Measurements from ENCODE around the gene KCNQ5. TPM values are rescaled to one million over a fixed set of nuclear protein-coding genes. Genes with fewer than 3 reads are reported as not detected.

The KCNQ5 gene
- total RNA-seq, 1 experiment from 2014 or later, result 2.0 TPM

- CTCF ChIA-PET, result interaction anchor here (1.2 kb wide), 2 partner anchors 122 to 588 kb away, joined by 3 to 4 read pairs; no protein-coding TSS in a partner anchor
- Mint-ChIP-seq H3K27me3 (ENCODE audit: low read depth) (no peaks in the 10 kb centered on the region), H3K36me3 (peaks cover 16% of the 10 kb centered on the region), H3K27ac (no peak overlapping the region), H3K9me3 (peaks cover 22% of the 10 kb centered on the region), H3K4me1 (peaks cover 20% of the 10 kb centered on the region), H3K4me3 (no peak overlapping the region)
- no peak for DNase-seq (ENCODE audit: low spot score)
- ATAC-seq, result peak; percentile 75
- POLR2A ChIA-PET, result interaction anchor here (0.6 to 0.8 kb wide), 5 partner anchors 10 to 659 kb away, joined by 3 to 4 read pairs (median 3); no protein-coding TSS in a partner anchor
- TF ChIP-seq FOXK1 (CRISPR knock-in tag; IDR thresholded peaks at IDR 0.05), result no peak
- no peak for TF ChIP-seq NFYB (CRISPR knock-in tag; conservative IDR thresholded peaks at IDR 0.05; ENCODE audit: low read depth)
- no peak for TF ChIP-seq IRF2 (CRISPR knock-in tag; IDR thresholded peaks at IDR 0.05; ENCODE audit: borderline replicate concordance, low read depth)
- TF ChIP-seq TP53 (CRISPR knock-in tag; IDR thresholded peaks at IDR 0.05), result no peak
- TF ChIP-seq CBFB (CRISPR knock-in tag; IDR thresholded peaks at IDR 0.05; ENCODE audit: low read depth), result no peak
- no peak for TF ChIP-seq ZMAT4 (CRISPR knock-in tag; IDR thresholded peaks at IDR 0.05)
- no peak for TF ChIP-seq AFF4 (CRISPR knock-in tag; IDR thresholded peaks at IDR 0.05; ENCODE audit: borderline replicate concordance)
- TF ChIP-seq ZNF396 (CRISPR knock-in tag; IDR thresholded peaks at IDR 0.05; ENCODE audit: borderline replicate concordance), result no peak
- TF ChIP-seq NR2C2 (CRISPR knock-in tag; IDR thresholded peaks at IDR 0.05), result no peak
- no peak for TF ChIP-seq ZNF423 (CRISPR knock-in tag; IDR thresholded peaks at IDR 0.05)
- TF ChIP-seq ZNF232 (CRISPR knock-in tag; IDR thresholded peaks at IDR 0.05), result no peak
- TF ChIP-seq ZBTB21 (CRISPR knock-in tag; IDR thresholded peaks at IDR 0.05; ENCODE audit: borderline replicate concordance), result no peak
- no peak for TF ChIP-seq MXD4 (CRISPR knock-in tag; IDR thresholded peaks at IDR 0.05; ENCODE audit: borderline replicate concordance)
These were observed 582.4 kb downstream of the KCNQ5 start for GRCh38 chr6:73204252-73204651.

- H3K4me1 Mint-ChIP-seq, result peaks cover 17% of the 10 kb centered on the region
- H3K4me3 Mint-ChIP-seq, result no peak overlapping the region
- CTCF ChIA-PET, result no interaction called here
- no peak for DNase-seq (ENCODE audit: low spot score)
- no peak for ATAC-seq
- H3K9me3 Mint-ChIP-seq, result peaks cover 22% of the 10 kb centered on the region
- POLR2A ChIA-PET, result no interaction called here
- peaks cover 16% of the 10 kb centered on the region for H3K36me3 Mint-ChIP-seq
- no peak overlapping the region for H3K27ac Mint-ChIP-seq
- no peak for TF ChIP-seq SOX15 (CRISPR knock-in tag; IDR thresholded peaks at IDR 0.05)
- no peak for TF ChIP-seq KAT7 (CRISPR knock-in tag; IDR thresholded peaks at IDR 0.05; ENCODE audit: borderline replicate concordance)
- no peak for TF ChIP-seq FOXK1 (CRISPR knock-in tag; IDR thresholded peaks at IDR 0.05)
- H3K27me3 Mint-ChIP-seq (ENCODE audit: low read depth), result no peaks in the 10 kb centered on the region
These were observed 585.5 kb downstream of the KCNQ5 start for GRCh38 chr6:73207221-73207837.

- Mint-ChIP-seq H3K27ac (no peak overlapping the region), H3K36me3 (peaks cover 16% of the 10 kb centered on the region), H3K4me1 (peaks cover 6% of the 10 kb centered on the region), H3K27me3 (ENCODE audit: low read depth) (no peaks in the 10 kb centered on the region), H3K4me3 (no peak overlapping the region), H3K9me3 (peaks cover 22% of the 10 kb centered on the region)
- ATAC-seq (no peak), DNase-seq (ENCODE audit: low spot score) (no peak)
- POLR2A ChIA-PET, result no interaction called here
- CTCF ChIA-PET, result no interaction called here
- TF ChIP-seq NR1H2 (CRISPR knock-in tag; IDR thresholded peaks at IDR 0.05) (no peak), TP53 (CRISPR knock-in tag; IDR thresholded peaks at IDR 0.05) (no peak), ATF2 (CRISPR knock-in tag; IDR thresholded peaks at IDR 0.05; ENCODE audit: borderline replicate concordance, low read depth) (no peak), NFE2L1 (CRISPR knock-in tag; IDR thresholded peaks at IDR 0.05) (no peak), ZNF121 (CRISPR knock-in tag; IDR thresholded peaks at IDR 0.05) (no peak), RORB (CRISPR knock-in tag; IDR thresholded peaks at IDR 0.05) (no peak)
These were observed 587.3 kb downstream of the KCNQ5 start for GRCh38 chr6:73209117-73209516.

Measured in WTC11 (cell line).